GM12878 (cell line): ENCODE measurements around the gene LEP. TPM values are rescaled to one million over a fixed set of nuclear protein-coding genes. Genes with fewer than 3 reads are reported as not detected.

Experiments
- ATAC-seq: fragments of 200-7000 bp; cut with Tn5 transposase; 3 replicates; pipeline ENCODE4 v1.9.1; 2020; ENCODE audit warnings: mild to moderate bottlenecking, moderate library complexity
- BruUV-seq: library from RNA; stranded (reverse); fragments of 400-500 nt; replicated peaks from 2 replicates; lab custom pipeline; 2021; lab: Mats Ljungman, UMichigan
- CTCF ChIA-PET: fragments of 300-600 bp; sonication (Branson Sonifier 250); formaldehyde crosslinking; extraction: SDS; loops from one replicate; lab custom pipeline; 2021; ENCODE audit warnings: inconsistent platforms; lab: Yijun Ruan, JAX
- POLR2A ChIA-PET: fragments of 350-600 bp; formaldehyde crosslinking; extraction: SDS; loops from one replicate; lab custom pipeline; 2021; ENCODE audit warnings: inconsistent platforms; lab: Charles Lee
- RAD21 ChIA-PET: fragments of 300-600 bp; sonication (Branson Sonifier 250); formaldehyde crosslinking; loops from one replicate; lab custom pipeline; 2023; ENCODE audit warnings: antibody characterized with exemption; ENCODE audit not compliant: unreplicated experiment; lab: Charles Lee
- SMC1A ChIA-PET: fragments of 300-600 bp; sonication (Branson Sonifier 250); formaldehyde crosslinking; loops from one replicate; lab custom pipeline; 2023; ENCODE audit not compliant: unreplicated experiment, uncharacterized antibody; lab: Charles Lee
- DNase-seq: peaks from one replicate; pipeline ENCODE4 v3.0.0-alpha.2; 2011; ENCODE audit warnings: low read depth, low spot score
- FAIRE-seq: peaks from 3 replicates; lab custom pipeline; 2011; peaks lifted over from hg19 to GRCh38; lab: Jason Lieb, UNC
- H2AFZ ChIP-seq: 2 replicates; pipeline ENCODE4 v1.6.0; 2011; ENCODE audit warnings: low read depth, low read length, control low read depth; ENCODE audit not compliant: control insufficient read depth
- H3K27ac ChIP-seq: 2 replicates; pipeline ENCODE4 v1.5.1; 2011; ENCODE audit warnings: control low read depth; ENCODE audit not compliant: control insufficient read depth, insufficient read depth
- H3K27me3 ChIP-seq, 2 experiments: replicated peaks in 1 of 2; 2 replicates each; pipeline versions ENCODE4 v1.6.0 to v1.6.1; 2011; ENCODE audit warnings: low read length in 1 of 2; ENCODE audit not compliant: control insufficient read depth in 2 of 2, insufficient read depth in 2 of 2
- H3K36me3 ChIP-seq, 2 experiments: 2 replicates each; pipeline ENCODE4 v1.5.1; 2011; ENCODE audit warnings: low read length in 1 of 2; ENCODE audit not compliant: control insufficient read depth in 2 of 2, insufficient read depth in 2 of 2
- H3K4me1 ChIP-seq: 2 replicates; pipeline ENCODE4 v1.6.1; 2011; ENCODE audit warnings: mild to moderate bottlenecking, low read length, moderate library complexity, mixed read lengths; ENCODE audit not compliant: control insufficient read depth, insufficient read depth
- H3K4me2 ChIP-seq: 2 replicates; pipeline ENCODE4 v1.6.0; 2011; ENCODE audit warnings: control low read depth; ENCODE audit not compliant: control insufficient read depth, insufficient read depth
- H3K4me3 ChIP-seq: fragments of 200-600 bp; sonication (generic); 2 replicates; pipeline ENCODE4 v1.5.1; 2016
- H3K79me2 ChIP-seq: 2 replicates; pipeline ENCODE4 v1.6.0; 2011; ENCODE audit warnings: low read length; ENCODE audit not compliant: control insufficient read depth, insufficient read depth
- H3K9ac ChIP-seq: 2 replicates; pipeline ENCODE4 v1.8.0; 2011; ENCODE audit warnings: low read length, control low read depth, mixed read lengths; ENCODE audit not compliant: control insufficient read depth, insufficient read depth
- H3K9me3 ChIP-seq: replicated peaks from 3 replicates; pipeline ENCODE4 v1.5.1; 2011; ENCODE audit warnings: mild to moderate bottlenecking, low read length; ENCODE audit not compliant: control insufficient read depth, insufficient read depth
- H4K20me1 ChIP-seq: 2 replicates; pipeline ENCODE4 v1.6.0; 2011; ENCODE audit not compliant: control insufficient read depth, insufficient read depth
- BCLAF1 ChIP-seq: fragments of 450-650 bp; IDR thresholded peaks from 2 replicates; pipeline ENCODE4 v1.6.1; 2017; ENCODE audit warnings: antibody characterized with exemption, mild to moderate bottlenecking, moderate library complexity
- FOXM1 ChIP-seq: IDR thresholded peaks from 2 replicates; pipeline ENCODE4 v1.6.1; 2012; ENCODE audit warnings: low read depth, mild to moderate bottlenecking, inconsistent platforms, low read length, moderate library complexity
- HSF1 ChIP-seq: fragments of 150-350 bp; IDR thresholded peaks from 2 replicates; pipeline ENCODE4 v1.6.1; 2014; ENCODE audit warnings: mild to moderate bottlenecking, low read depth, low read length
- KDM1A ChIP-seq: fragments of 200-600 bp; sonication (generic); IDR thresholded peaks from 2 replicates; pipeline ENCODE4 v1.6.1; 2016; ENCODE audit warnings: borderline replicate concordance
- LARP7 ChIP-seq: fragments of 450-650 bp; IDR thresholded peaks from 2 replicates; pipeline ENCODE4 v1.6.1; 2017; ENCODE audit warnings: mild to moderate bottlenecking
- MEF2A ChIP-seq: IDR thresholded peaks from 2 replicates; pipeline ENCODE4 v1.6.1; 2011; ENCODE audit warnings: low read depth, mild to moderate bottlenecking, low read length, moderate library complexity; ENCODE audit not compliant: insufficient read depth
- NBN ChIP-seq: fragments of 450-650 bp; IDR thresholded peaks from 2 replicates; pipeline ENCODE4 v1.6.1; 2016
- NR2F1 ChIP-seq: fragments of 450-650 bp; conservative IDR thresholded peaks from 2 replicates; pipeline ENCODE4 v1.6.1; 2017; ENCODE audit warnings: mild to moderate bottlenecking
- PAX8 ChIP-seq: fragments of 450-650 bp; IDR thresholded peaks from 2 replicates; pipeline ENCODE4 v1.6.1; 2017; ENCODE audit warnings: mild to moderate bottlenecking, moderate library complexity
- REST ChIP-seq: IDR thresholded peaks from 2 replicates; pipeline ENCODE4 v1.6.1; 2012; ENCODE audit warnings: mild to moderate bottlenecking, low read depth, low read length
- SPI1 ChIP-seq: IDR thresholded peaks from 2 replicates; pipeline ENCODE4 v1.6.1; 2011; ENCODE audit warnings: low read depth, mild to moderate bottlenecking, low read length, moderate library complexity, borderline replicate concordance; ENCODE audit not compliant: insufficient read depth
- SREBF2 ChIP-seq: IDR thresholded peaks from 2 replicates; pipeline ENCODE4 v1.6.1; 2012; ENCODE audit warnings: mild to moderate bottlenecking, low read length
- TCF3 ChIP-seq: IDR thresholded peaks from 2 replicates; pipeline ENCODE4 v1.6.1; 2012; ENCODE audit warnings: low read depth, mild to moderate bottlenecking, low read length, borderline replicate concordance; ENCODE audit not compliant: insufficient read depth
- ZBED1 ChIP-seq: IDR thresholded peaks from 2 replicates; pipeline ENCODE4 v1.6.1; 2016; ENCODE audit warnings: borderline replicate concordance
- WGBS: methylation state at CpG from one replicate; pipeline ENCODE4 v1.1.6; 2016; ENCODE audit warnings: low lambda C conversion rate; ENCODE audit not compliant: insufficient replicate concordance, insufficient coverage; ENCODE audit errors: missing lambda C conversion rate; 5-methylcytosine and 5-hydroxymethylcytosine counted together
- in situ Hi-C: fragments of 300-500 bp; cut with MboI; formaldehyde crosslinking; loops from 9 replicates; pipeline ENCODE4 v1.14.3; 2018; ENCODE audit warnings: mixed read lengths
- intact Hi-C: fragments of 100-400 bp; cut with micrococcal nuclease; formaldehyde crosslinking; loops from one replicate; pipeline ENCODE4 v1.14.2; 2022; ENCODE audit not compliant: unreplicated experiment
- polyA plus RNA-seq, 11 experiments: library from polyadenylated mRNA; depleted of rRNA in 4 of 11; unstranded in 6 of 11; stranded (reverse) in 5 of 11; fragments of >200 nt; fragmentation: Nextera tagmentation in 4 of 11; fragmentation: Illumina TruSeq in 1 of 11; extraction: Ambion mirVana in 4 of 11; extraction: Trizol in 1 of 11; gene quantifications; 1 replicate in 1 of 11; 2 replicates in 10 of 11; pipeline versions ENCODE4 v1.2.1 to v1.2.3, GENCODE V29; 2011 to 2016; ENCODE audit warnings: inconsistent platforms in 2 of 11, missing spikeins in 2 of 11, low read depth in 1 of 11
- total RNA-seq, 4 experiments: library from RNA; depleted of rRNA in 3 of 4; stranded (reverse); fragments of >200 nt in 3 of 4; fragmentation: Illumina TruSeq in 1 of 4; extraction: Trizol in 1 of 4; gene quantifications; 2 replicates each; pipeline versions ENCODE4 v1.2.1 to v1.2.3, GENCODE V29; 2013 to 2021
- TF ChIP-seq, protein P1 (sequence below), 3 experiments: IDR thresholded peaks in 2 of 3; conservative IDR thresholded peaks in 1 of 3; 2 replicates each; pipeline ENCODE4 v1.5.1; 2011; ENCODE audit warnings: low read depth in 3 of 3, low read length in 3 of 3, mild to moderate bottlenecking in 3 of 3, control low read depth in 2 of 3, moderate library complexity in 2 of 3, inconsistent platforms in 1 of 3, mixed read lengths in 1 of 3; ENCODE audit not compliant: control insufficient read depth in 2 of 3, insufficient read depth in 1 of 3; ENCODE audit errors: extremely low read depth in 1 of 3

Gene LEP
- total and polyA plus RNA-seq, 10 of the 15 experiments (the other 5 are each of a cell fraction or from before 2014, with no cell fraction given) = not detected

GRCh38 chr7:128307061-128307460, 66.0 kb downstream of the LEP start:
- no TSS peak for BruUV-seq
- H3K4me1 ChIP-seq = no peaks in the 10 kb centered on the region
- FAIRE-seq = no peak
- H3K9ac ChIP-seq = no peak overlapping the region
- no peak overlapping the region for H2AFZ ChIP-seq
- POLR2A ChIA-PET = no interaction called here
- no peak overlapping the region for H3K4me3 ChIP-seq
- 71% methylated on average over 2 of the region's 2 CpGs for WGBS
- RAD21 ChIA-PET = no interaction called here
- ATAC-seq = no peak
- H3K79me2 ChIP-seq = no peaks in the 10 kb centered on the region
- no peak overlapping the region for H3K4me2 ChIP-seq
- in situ Hi-C loops (no loop called here), intact Hi-C loops (no loop called here)
- H3K9me3 ChIP-seq = no peaks in the 10 kb centered on the region
- no peaks in the 10 kb centered on the region for H3K27me3 ChIP-seq
- peaks cover 16 to 17% of the 10 kb centered on the region in 2 experiments; a peak in 3 of 4 replicates for H3K36me3 ChIP-seq
- SMC1A ChIA-PET = interaction anchor here (1.1 kb wide), 1 partner anchor 16 kb away, joined by 3 read pairs; no protein-coding TSS in a partner anchor
- H4K20me1 ChIP-seq = no peaks in the 10 kb centered on the region
- no peak overlapping the region for H3K27ac ChIP-seq
- no peak for DNase-seq
- CTCF ChIA-PET = no interaction called here
- TF ChIP-seq HSF1 (no peak), NBN (no peak), SPI1 (no peak), SREBF2 (no peak), FOXM1 (no peak), ZBED1 (no peak), REST (no peak), TCF3 (no peak), BCLAF1 (no peak), PAX8 (no peak), LARP7 (no peak), MEF2A (no peak), KDM1A (no peak), NR2F1 (no peak)
- TF ChIP-seq, protein P1, sequence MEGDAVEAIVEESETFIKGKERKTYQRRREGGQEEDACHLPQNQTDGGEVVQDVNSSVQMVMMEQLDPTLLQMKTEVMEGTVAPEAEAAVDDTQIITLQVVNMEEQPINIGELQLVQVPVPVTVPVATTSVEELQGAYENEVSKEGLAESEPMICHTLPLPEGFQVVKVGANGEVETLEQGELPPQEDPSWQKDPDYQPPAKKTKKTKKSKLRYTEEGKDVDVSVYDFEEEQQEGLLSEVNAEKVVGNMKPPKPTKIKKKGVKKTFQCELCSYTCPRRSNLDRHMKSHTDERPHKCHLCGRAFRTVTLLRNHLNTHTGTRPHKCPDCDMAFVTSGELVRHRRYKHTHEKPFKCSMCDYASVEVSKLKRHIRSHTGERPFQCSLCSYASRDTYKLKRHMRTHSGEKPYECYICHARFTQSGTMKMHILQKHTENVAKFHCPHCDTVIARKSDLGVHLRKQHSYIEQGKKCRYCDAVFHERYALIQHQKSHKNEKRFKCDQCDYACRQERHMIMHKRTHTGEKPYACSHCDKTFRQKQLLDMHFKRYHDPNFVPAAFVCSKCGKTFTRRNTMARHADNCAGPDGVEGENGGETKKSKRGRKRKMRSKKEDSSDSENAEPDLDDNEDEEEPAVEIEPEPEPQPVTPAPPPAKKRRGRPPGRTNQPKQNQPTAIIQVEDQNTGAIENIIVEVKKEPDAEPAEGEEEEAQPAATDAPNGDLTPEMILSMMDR (IDR thresholded peaks at IDR 0.05 in 2 of 3, conservative IDR thresholded peaks at IDR 0.05 in 1 of 3; ENCODE audit: control insufficient read depth in 2 of 3, extremely low read depth in 1 of 3, insufficient read depth in 1 of 3, low read depth in 3 of 3, low read length in 3 of 3) = no peak
